NCI-H510A (cell line): ENCODE data around the gene CPLANE1.

ENCODE experiments used
- DNase-seq: peaks from one replicate; lab custom pipeline; 2025; lab: John Stamatoyannopoulos, UW

The CPLANE1 gene

GRCh38 chr5:37063739-37064138, 185.4 kb downstream of the CPLANE1 start:
- DNase-seq: no peak

- no peak for DNase-seq
Measured at GRCh38 chr5:37060030-37060429, 189.1 kb downstream of the CPLANE1 start.

- DNase-seq: no peak
Measured at GRCh38 chr5:37056762-37057161, 192.4 kb downstream of the CPLANE1 start.
